H1 (cell line): ENCODE results near the gene OGFR.

Experiments
- CEBPB ChIP-seq: IDR thresholded peaks from 2 replicates; pipeline ENCODE4 v1.6.1; 2012; ENCODE audit warnings: low read depth, low read length
- POLR2A ChIP-seq, 2 experiments: IDR thresholded peaks; 1 replicate in 1 of 2; 2 replicates in 1 of 2; pipeline ENCODE4 v1.6.1; 2011; ENCODE audit warnings: low read depth in 2 of 2, low read length in 2 of 2, mild to moderate bottlenecking in 2 of 2; ENCODE audit errors: control extremely low read depth in 1 of 2

DNA sequence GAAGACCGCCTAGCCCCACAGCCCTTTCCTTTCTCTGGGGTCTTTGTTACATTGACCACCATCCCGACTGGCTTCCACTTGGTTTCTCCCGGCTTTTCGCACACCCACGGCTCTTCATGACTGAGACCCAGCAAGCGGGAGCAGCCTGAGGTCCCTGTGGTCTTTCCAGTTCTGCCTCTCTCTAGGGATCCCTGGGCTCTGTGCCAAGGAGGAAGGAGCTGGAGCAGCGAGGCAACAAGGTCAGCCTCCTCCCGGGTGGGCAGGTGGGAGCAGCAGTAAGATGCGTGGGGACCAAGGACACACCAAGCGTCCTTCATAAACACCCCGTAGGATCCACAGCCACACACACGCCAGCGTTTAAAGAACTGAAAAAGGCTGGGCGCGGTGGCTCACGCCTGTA is 37.9 kb upstream of the OGFR start:
- TF ChIP-seq CEBPB (no peak), POLR2A (IDR thresholded peaks at IDR 0.05; ENCODE audit: control extremely low read depth in 1 of 2, low read depth in 2 of 2, low read length in 2 of 2) (no peak)
